ENCODE data around the gene MAPKAP1. TPM values are rescaled to one million over a fixed set of nuclear protein-coding genes. Genes with fewer than 3 reads are reported as not detected.

The MAPKAP1 gene
- total RNA-seq, 1 donor from 2014 or later: 81.9 TPM

GRCh38 chr9:125541840-125542243, 165.2 kb downstream of the MAPKAP1 start:
- DNase-seq (ENCODE audit: low read depth) (no peak), FAIRE-seq (no peak)
- TF ChIP-seq, protein P1, sequence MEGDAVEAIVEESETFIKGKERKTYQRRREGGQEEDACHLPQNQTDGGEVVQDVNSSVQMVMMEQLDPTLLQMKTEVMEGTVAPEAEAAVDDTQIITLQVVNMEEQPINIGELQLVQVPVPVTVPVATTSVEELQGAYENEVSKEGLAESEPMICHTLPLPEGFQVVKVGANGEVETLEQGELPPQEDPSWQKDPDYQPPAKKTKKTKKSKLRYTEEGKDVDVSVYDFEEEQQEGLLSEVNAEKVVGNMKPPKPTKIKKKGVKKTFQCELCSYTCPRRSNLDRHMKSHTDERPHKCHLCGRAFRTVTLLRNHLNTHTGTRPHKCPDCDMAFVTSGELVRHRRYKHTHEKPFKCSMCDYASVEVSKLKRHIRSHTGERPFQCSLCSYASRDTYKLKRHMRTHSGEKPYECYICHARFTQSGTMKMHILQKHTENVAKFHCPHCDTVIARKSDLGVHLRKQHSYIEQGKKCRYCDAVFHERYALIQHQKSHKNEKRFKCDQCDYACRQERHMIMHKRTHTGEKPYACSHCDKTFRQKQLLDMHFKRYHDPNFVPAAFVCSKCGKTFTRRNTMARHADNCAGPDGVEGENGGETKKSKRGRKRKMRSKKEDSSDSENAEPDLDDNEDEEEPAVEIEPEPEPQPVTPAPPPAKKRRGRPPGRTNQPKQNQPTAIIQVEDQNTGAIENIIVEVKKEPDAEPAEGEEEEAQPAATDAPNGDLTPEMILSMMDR (IDR thresholded peaks at IDR 0.05; ENCODE audit: insufficient read depth, low read length, severe bottlenecking): no peak
- peaks cover 2% of the 10 kb centered on the region for H3K36me3 ChIP-seq (ENCODE audit: control insufficient read depth, insufficient read depth, low read length)
- no peak overlapping the region for H3K4me3 ChIP-seq (ENCODE audit: low read depth, low read length)
- H3K27me3 ChIP-seq (ENCODE audit: control insufficient read depth, insufficient read depth, low read length): no peaks in the 10 kb centered on the region

DNA sequence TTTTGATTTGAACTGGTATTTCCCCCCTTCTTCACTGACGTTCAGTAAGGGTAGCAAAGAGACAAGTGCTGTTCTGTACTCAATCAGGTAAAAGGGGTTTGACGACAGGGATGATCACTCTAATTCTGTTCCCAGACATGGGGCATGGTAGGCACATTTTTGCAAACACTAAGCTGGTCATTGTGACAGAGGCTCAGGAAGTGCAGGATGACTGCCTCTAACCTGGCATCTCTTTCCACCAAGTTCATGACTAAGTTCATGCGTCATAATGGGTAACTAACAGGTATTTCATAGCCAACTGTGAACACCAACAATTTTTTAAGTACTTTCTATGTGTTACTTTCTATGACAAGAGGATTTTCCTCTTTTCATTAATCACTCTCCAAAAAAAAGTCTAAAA, 166.5 kb downstream of the MAPKAP1 start:
- peak; percentile 91 for FAIRE-seq
- Histone ChIP-seq H3K4me3 (ENCODE audit: low read depth, low read length) (no peak overlapping the region), H3K27me3 (ENCODE audit: control insufficient read depth, insufficient read depth, low read length) (no peaks in the 10 kb centered on the region), H3K36me3 (ENCODE audit: control insufficient read depth, insufficient read depth, low read length) (peaks cover 2% of the 10 kb centered on the region)
- TF ChIP-seq, protein P1 (IDR thresholded peaks at IDR 0.05; ENCODE audit: insufficient read depth, low read length, severe bottlenecking): no peak
- peak; percentile 93 for DNase-seq (ENCODE audit: low read depth)

DNA sequence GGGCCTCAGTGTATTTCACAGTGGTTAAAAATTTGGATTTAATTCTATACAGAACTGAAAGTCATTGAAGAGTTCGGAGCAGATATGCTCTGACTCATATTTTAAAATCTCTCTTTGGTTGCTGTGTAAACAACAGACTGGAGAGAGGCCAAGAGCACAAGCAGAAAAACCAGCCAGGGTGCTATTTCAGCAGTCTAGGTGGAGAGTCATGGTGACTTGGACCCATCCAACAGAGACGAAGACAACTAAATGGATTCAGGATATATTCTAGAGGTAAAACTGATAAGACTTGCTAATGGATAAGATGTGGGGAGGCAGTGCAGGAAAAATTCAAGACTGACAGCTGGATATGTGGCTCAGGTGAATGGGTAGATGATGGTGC, 168.9 kb downstream of the MAPKAP1 start:
- DNase-seq (ENCODE audit: low read depth) (peak; percentile 98), FAIRE-seq (no peak)
- no peak overlapping the region for H3K4me3 ChIP-seq (ENCODE audit: low read depth, low read length)
- peaks cover 2% of the 10 kb centered on the region for H3K36me3 ChIP-seq (ENCODE audit: control insufficient read depth, insufficient read depth, low read length)
- H3K27me3 ChIP-seq (ENCODE audit: control insufficient read depth, insufficient read depth, low read length): no peaks in the 10 kb centered on the region
- TF ChIP-seq, protein P1 (IDR thresholded peaks at IDR 0.05; ENCODE audit: insufficient read depth, low read length, severe bottlenecking): no peak

DNA sequence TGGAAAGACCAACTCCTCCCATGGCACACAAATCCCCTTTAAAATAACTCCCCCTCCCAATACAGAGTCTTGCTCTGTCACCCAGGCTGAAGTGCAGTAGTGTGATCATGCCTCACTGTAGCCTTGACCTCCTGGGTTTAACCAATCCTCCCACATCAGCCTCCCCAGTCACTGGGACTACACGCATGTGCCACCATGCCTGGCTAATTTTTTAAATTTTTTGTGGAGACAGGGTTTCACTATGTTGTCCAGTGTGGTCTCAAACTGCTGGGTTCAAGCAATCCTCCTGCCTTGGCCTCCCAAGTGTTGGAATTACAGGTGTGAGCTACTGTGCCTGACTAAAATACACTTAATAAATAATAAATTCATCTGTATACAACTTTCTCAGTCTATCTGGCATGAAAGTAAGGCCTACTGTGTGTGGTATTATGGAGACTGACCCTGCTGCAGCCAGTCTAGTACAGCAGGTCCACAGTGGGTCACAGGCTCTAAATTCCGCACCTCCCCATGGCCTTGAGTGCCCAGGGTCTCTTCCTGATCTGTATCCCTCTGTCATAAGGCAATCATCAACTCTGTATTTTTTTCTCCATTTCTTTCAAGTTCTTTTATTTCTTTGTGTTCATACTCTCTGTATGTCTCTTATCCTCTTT, 169.4 kb downstream of the MAPKAP1 start:
- no peaks in the 10 kb centered on the region for H3K27me3 ChIP-seq (ENCODE audit: control insufficient read depth, insufficient read depth, low read length)
- TF ChIP-seq, protein P1 (IDR thresholded peaks at IDR 0.05; ENCODE audit: insufficient read depth, low read length, severe bottlenecking): no peak
- FAIRE-seq (no peak), DNase-seq (ENCODE audit: low read depth) (no peak)
- no peak overlapping the region for H3K4me3 ChIP-seq (ENCODE audit: low read depth, low read length)
- H3K36me3 ChIP-seq (ENCODE audit: control insufficient read depth, insufficient read depth, low read length): peaks cover under 1% of the 10 kb centered on the region

GRCh38 chr9:125536776-125537175, 170.2 kb downstream of the MAPKAP1 start:
- DNase-seq (ENCODE audit: low read depth) (no peak), FAIRE-seq (no peak)
- H3K27me3 ChIP-seq (ENCODE audit: control insufficient read depth, insufficient read depth, low read length): no peaks in the 10 kb centered on the region
- TF ChIP-seq, protein P1 (IDR thresholded peaks at IDR 0.05; ENCODE audit: insufficient read depth, low read length, severe bottlenecking): no peak
- H3K4me3 ChIP-seq (ENCODE audit: low read depth, low read length): no peak overlapping the region
- H3K36me3 ChIP-seq (ENCODE audit: control insufficient read depth, insufficient read depth, low read length): no peaks in the 10 kb centered on the region
